GM23338 (cell line): Measurements from ENCODE around the gene FCHO2. TPM values are rescaled to one million over a fixed set of nuclear protein-coding genes. Genes with fewer than 3 reads are reported as not detected.

Source experiments
- ATAC-seq: fragments of 200-7000 bp; cut with Tn5 transposase; 3 replicates; pipeline ENCODE4 v1.9.1; 2020
- DNase-seq: peaks from one replicate; pipeline ENCODE4 v3.0.0-alpha.2; 2015; ENCODE audit warnings: low spot score
- H2AFZ ChIP-seq: fragments of 200-600 bp; sonication (generic); 2 replicates; pipeline ENCODE4 v1.8.0; 2016; ENCODE audit warnings: antibody characterized with exemption, mild to moderate bottlenecking, moderate library complexity
- H3F3A ChIP-seq: fragments of 200-600 bp; sonication (generic); replicated peaks from 2 replicates; pipeline ENCODE4 v1.8.0; 2017; ENCODE audit warnings: antibody characterized with exemption, mixed run types, low read depth
- H3K27ac ChIP-seq: fragments of 200-600 bp; sonication (generic); 2 replicates; pipeline ENCODE4 v1.6.1; 2016; ENCODE audit warnings: low read depth
- H3K27me3 ChIP-seq: fragments of 200-600 bp; sonication (generic); 2 replicates; pipeline ENCODE4 v1.8.0; 2016; ENCODE audit warnings: mild to moderate bottlenecking, mixed run types, moderate library complexity; ENCODE audit not compliant: insufficient read depth
- H3K36me3 ChIP-seq: fragments of 200-600 bp; sonication (generic); 2 replicates; pipeline ENCODE4 v1.8.0; 2016; ENCODE audit warnings: mild to moderate bottlenecking; ENCODE audit not compliant: insufficient read depth
- H3K4me1 ChIP-seq: fragments of 200-600 bp; sonication (generic); 2 replicates; pipeline ENCODE4 v1.8.0; 2016; ENCODE audit warnings: mild to moderate bottlenecking, moderate library complexity; ENCODE audit not compliant: insufficient read depth
- H3K4me2 ChIP-seq: fragments of 200-600 bp; sonication (generic); 2 replicates; pipeline ENCODE4 v1.7.1; 2017; ENCODE audit warnings: mixed run types
- H3K4me3 ChIP-seq: fragments of 200-600 bp; sonication (generic); 2 replicates; pipeline ENCODE4 v1.6.1; 2016; ENCODE audit warnings: mixed run types
- H3K79me2 ChIP-seq: fragments of 200-600 bp; sonication (generic); replicated peaks from 2 replicates; pipeline ENCODE4 v1.8.0; 2017; ENCODE audit warnings: mild to moderate bottlenecking; ENCODE audit not compliant: insufficient read depth
- H3K9me2 ChIP-seq: fragments of 200-600 bp; sonication (generic); 2 replicates; pipeline ENCODE4 v1.8.0; 2017; ENCODE audit not compliant: insufficient read depth
- H4K20me1 ChIP-seq: fragments of 200-600 bp; sonication (generic); replicated peaks from 2 replicates; pipeline ENCODE4 v1.8.0; 2017; ENCODE audit warnings: mild to moderate bottlenecking; ENCODE audit not compliant: insufficient read depth
- H3K27ac Mint-ChIP-seq: 2 replicates; pipeline ENCODE4 v1.8.0; 2020; ENCODE audit warnings: inconsistent platforms, mild to moderate bottlenecking, moderate library complexity, mixed read lengths
- H3K27me3 Mint-ChIP-seq: 3 replicates; pipeline ENCODE4 v1.8.0; 2022; ENCODE audit warnings: low read depth, mild to moderate bottlenecking, moderate library complexity, mixed read lengths, inconsistent platforms; ENCODE audit not compliant: insufficient read depth, poor library complexity
- H3K36me3 Mint-ChIP-seq: 3 replicates; pipeline ENCODE4 v1.8.0; 2021; ENCODE audit warnings: low read depth, mild to moderate bottlenecking, inconsistent platforms, moderate library complexity, mixed read lengths
- H3K4me1 Mint-ChIP-seq: 3 replicates; pipeline ENCODE4 v1.8.0; 2020; ENCODE audit warnings: mild to moderate bottlenecking, inconsistent platforms, mixed read lengths
- H3K4me3 Mint-ChIP-seq: 3 replicates; pipeline ENCODE4 v1.8.0; 2021; ENCODE audit warnings: moderate library complexity, mild to moderate bottlenecking, inconsistent platforms, mixed read lengths
- H3K9me3 Mint-ChIP-seq: 3 replicates; pipeline ENCODE4 v1.8.0; 2020; ENCODE audit warnings: moderate library complexity, mild to moderate bottlenecking, inconsistent platforms, mixed read lengths
- CREB1 ChIP-seq: fragments of 250-450 bp; sonication (Bioruptor Pico); IDR thresholded peaks from 2 replicates; pipeline ENCODE4 v1.5.0; 2020; ENCODE audit warnings: low read depth, mild to moderate bottlenecking, moderate library complexity
- EZH2 ChIP-seq: fragments of 200-600 bp; sonication (generic); IDR thresholded peaks from one replicate; pipeline ENCODE4 v1.8.0; 2017; ENCODE audit warnings: antibody characterized with exemption, mild to moderate bottlenecking, low read depth; ENCODE audit not compliant: unreplicated experiment
- EZH2phosphoT487 ChIP-seq: fragments of 200-600 bp; sonication (generic); IDR thresholded peaks from one replicate; pipeline ENCODE4 v1.8.1; 2018; ENCODE audit warnings: antibody characterized with exemption; ENCODE audit not compliant: unreplicated experiment
- JUNB ChIP-seq: IDR thresholded peaks from one replicate; pipeline ENCODE4 v1.6.1; 2016; ENCODE audit warnings: antibody characterized with exemption; ENCODE audit not compliant: unreplicated experiment
- NANOG ChIP-seq: IDR thresholded peaks from 2 replicates; pipeline ENCODE4 v1.6.1; 2016; ENCODE audit warnings: antibody characterized with exemption, borderline replicate concordance
- ZNF331 ChIP-seq: fragments of 250-450 bp; sonication (Bioruptor Pico); IDR thresholded peaks from 2 replicates; pipeline ENCODE4 v1.5.0; 2020; ENCODE audit warnings: low read depth, mild to moderate bottlenecking, moderate library complexity
- polyA plus RNA-seq: library from polyadenylated mRNA; unstranded; fragments of >200 nt; fragmentation: Nextera tagmentation; extraction: Ambion mirVana; gene quantifications from 2 replicates; pipeline ENCODE4 v1.2.1, GENCODE V29; 2016
- total RNA-seq: library from RNA; depleted of rRNA; stranded (reverse); fragments of >200 nt; shearing (Covaris generic); gene quantifications from 2 replicates; pipeline ENCODE4 v1.2.3, GENCODE V29; 2014
- TF ChIP-seq, protein P1 (sequence below), 2 experiments: fragments of 200-600 bp in 1 of 2; sonication (generic) in 1 of 2; conservative IDR thresholded peaks; 2 replicates each; pipeline versions ENCODE4 v1.5.1 to v1.6.1; 2016 to 2017; ENCODE audit warnings: antibody characterized with exemption in 2 of 2, low read depth in 2 of 2, mild to moderate bottlenecking in 2 of 2, moderate library complexity in 1 of 2
- TF ChIP-seq, protein P2 (sequence below): IDR thresholded peaks from one replicate; pipeline ENCODE4 v1.6.1; 2018; ENCODE audit warnings: antibody characterized with exemption; ENCODE audit not compliant: unreplicated experiment
- TF ChIP-seq, protein P3 (sequence below): IDR thresholded peaks from 2 replicates; pipeline ENCODE4 v1.6.1; 2016; ENCODE audit warnings: antibody characterized with exemption

The FCHO2 gene
- total and polyA plus RNA-seq, 2 experiments from 2014 or later, result 8.4 to 10.1 TPM

DNA sequence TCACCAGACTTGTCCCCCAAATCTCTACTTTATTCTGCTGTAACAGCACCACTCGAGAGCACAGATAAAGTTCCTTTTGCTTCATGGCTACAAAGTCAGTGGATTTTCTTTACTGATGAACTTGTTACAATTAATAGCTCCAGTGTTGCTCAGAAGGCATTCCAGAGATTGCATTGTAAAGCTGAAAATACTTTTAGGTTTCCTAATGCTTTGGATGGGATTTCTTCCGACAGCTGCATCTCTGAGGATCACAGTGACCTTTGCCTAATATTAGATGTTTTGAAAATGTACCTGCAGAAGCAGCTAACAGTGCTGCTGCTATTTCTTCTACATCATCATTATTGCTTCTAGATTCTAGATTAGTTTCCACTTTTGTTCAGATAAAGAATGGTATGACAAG is 105.8 kb downstream of the FCHO2 start:
- no peaks in the 10 kb centered on the region for H3K36me3 Mint-ChIP-seq
- Histone ChIP-seq H3F3A (no peaks in the 10 kb centered on the region), H3K9me2 (no peaks in the 10 kb centered on the region), H3K79me2 (no peaks in the 10 kb centered on the region), H3K27ac (no peak overlapping the region), H3K4me2 (no peak overlapping the region), H3K36me3 (no peaks in the 10 kb centered on the region), H3K4me3 (no peak overlapping the region), H2AFZ (no peak overlapping the region), H4K20me1 (no peaks in the 10 kb centered on the region), H3K4me1 (no peaks in the 10 kb centered on the region), H3K27me3 (no peaks in the 10 kb centered on the region)
- no peaks in the 10 kb centered on the region for H3K27me3 Mint-ChIP-seq
- no peaks in the 10 kb centered on the region for H3K9me3 Mint-ChIP-seq
- no peak overlapping the region for H3K27ac Mint-ChIP-seq
- H3K4me1 Mint-ChIP-seq, result no peaks in the 10 kb centered on the region
- no peak overlapping the region for H3K4me3 Mint-ChIP-seq
- TF ChIP-seq, protein P1, sequence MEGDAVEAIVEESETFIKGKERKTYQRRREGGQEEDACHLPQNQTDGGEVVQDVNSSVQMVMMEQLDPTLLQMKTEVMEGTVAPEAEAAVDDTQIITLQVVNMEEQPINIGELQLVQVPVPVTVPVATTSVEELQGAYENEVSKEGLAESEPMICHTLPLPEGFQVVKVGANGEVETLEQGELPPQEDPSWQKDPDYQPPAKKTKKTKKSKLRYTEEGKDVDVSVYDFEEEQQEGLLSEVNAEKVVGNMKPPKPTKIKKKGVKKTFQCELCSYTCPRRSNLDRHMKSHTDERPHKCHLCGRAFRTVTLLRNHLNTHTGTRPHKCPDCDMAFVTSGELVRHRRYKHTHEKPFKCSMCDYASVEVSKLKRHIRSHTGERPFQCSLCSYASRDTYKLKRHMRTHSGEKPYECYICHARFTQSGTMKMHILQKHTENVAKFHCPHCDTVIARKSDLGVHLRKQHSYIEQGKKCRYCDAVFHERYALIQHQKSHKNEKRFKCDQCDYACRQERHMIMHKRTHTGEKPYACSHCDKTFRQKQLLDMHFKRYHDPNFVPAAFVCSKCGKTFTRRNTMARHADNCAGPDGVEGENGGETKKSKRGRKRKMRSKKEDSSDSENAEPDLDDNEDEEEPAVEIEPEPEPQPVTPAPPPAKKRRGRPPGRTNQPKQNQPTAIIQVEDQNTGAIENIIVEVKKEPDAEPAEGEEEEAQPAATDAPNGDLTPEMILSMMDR (conservative IDR thresholded peaks at IDR 0.05; ENCODE audit: low read depth in 2 of 2), result no peak
- TF ChIP-seq NANOG (no peak), JUNB (no peak), CREB1 (CRISPR knock-in tag) (no peak), EZH2phosphoT487 (no peak), ZNF331 (CRISPR knock-in tag) (no peak)
- TF ChIP-seq, protein P2, sequence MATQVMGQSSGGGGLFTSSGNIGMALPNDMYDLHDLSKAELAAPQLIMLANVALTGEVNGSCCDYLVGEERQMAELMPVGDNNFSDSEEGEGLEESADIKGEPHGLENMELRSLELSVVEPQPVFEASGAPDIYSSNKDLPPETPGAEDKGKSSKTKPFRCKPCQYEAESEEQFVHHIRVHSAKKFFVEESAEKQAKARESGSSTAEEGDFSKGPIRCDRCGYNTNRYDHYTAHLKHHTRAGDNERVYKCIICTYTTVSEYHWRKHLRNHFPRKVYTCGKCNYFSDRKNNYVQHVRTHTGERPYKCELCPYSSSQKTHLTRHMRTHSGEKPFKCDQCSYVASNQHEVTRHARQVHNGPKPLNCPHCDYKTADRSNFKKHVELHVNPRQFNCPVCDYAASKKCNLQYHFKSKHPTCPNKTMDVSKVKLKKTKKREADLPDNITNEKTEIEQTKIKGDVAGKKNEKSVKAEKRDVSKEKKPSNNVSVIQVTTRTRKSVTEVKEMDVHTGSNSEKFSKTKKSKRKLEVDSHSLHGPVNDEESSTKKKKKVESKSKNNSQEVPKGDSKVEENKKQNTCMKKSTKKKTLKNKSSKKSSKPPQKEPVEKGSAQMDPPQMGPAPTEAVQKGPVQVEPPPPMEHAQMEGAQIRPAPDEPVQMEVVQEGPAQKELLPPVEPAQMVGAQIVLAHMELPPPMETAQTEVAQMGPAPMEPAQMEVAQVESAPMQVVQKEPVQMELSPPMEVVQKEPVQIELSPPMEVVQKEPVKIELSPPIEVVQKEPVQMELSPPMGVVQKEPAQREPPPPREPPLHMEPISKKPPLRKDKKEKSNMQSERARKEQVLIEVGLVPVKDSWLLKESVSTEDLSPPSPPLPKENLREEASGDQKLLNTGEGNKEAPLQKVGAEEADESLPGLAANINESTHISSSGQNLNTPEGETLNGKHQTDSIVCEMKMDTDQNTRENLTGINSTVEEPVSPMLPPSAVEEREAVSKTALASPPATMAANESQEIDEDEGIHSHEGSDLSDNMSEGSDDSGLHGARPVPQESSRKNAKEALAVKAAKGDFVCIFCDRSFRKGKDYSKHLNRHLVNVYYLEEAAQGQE, result no peak
- TF ChIP-seq, protein P3, sequence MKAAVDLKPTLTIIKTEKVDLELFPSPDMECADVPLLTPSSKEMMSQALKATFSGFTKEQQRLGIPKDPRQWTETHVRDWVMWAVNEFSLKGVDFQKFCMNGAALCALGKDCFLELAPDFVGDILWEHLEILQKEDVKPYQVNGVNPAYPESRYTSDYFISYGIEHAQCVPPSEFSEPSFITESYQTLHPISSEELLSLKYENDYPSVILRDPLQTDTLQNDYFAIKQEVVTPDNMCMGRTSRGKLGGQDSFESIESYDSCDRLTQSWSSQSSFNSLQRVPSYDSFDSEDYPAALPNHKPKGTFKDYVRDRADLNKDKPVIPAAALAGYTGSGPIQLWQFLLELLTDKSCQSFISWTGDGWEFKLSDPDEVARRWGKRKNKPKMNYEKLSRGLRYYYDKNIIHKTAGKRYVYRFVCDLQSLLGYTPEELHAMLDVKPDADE, result no peak
- DNase-seq (no peak), ATAC-seq (no peak)

DNA sequence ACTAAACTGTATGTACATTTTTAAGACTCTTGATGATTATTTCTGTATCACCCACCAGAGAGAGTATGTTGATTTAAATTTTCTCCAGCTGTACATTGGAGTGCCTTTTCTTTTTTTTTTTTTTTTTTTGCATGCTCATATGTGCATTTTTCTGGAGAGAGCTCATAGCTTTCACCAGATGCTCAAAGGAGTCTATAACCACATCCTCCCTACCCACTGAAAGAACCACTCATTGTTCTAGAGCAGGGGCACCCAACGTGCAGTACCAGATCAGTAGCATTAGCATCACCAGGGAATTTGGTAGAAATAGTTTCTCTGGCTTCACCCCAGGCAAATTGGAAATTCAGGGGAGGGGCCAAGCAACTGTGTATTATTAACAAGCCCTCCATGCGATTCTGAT is 110.6 kb downstream of the FCHO2 start:
- H3K27me3 Mint-ChIP-seq, result no peaks in the 10 kb centered on the region
- Histone ChIP-seq H4K20me1 (no peaks in the 10 kb centered on the region), H2AFZ (no peak overlapping the region), H3K36me3 (no peaks in the 10 kb centered on the region), H3K9me2 (no peaks in the 10 kb centered on the region), H3K4me2 (no peak overlapping the region), H3K27me3 (no peaks in the 10 kb centered on the region), H3K79me2 (no peaks in the 10 kb centered on the region), H3K27ac (no peak overlapping the region), H3K4me1 (no peaks in the 10 kb centered on the region), H3F3A (no peaks in the 10 kb centered on the region), H3K4me3 (no peak overlapping the region)
- no peak for ATAC-seq
- H3K27ac Mint-ChIP-seq, result no peak overlapping the region
- no peak overlapping the region for H3K4me3 Mint-ChIP-seq
- peaks cover 13% of the 10 kb centered on the region for H3K36me3 Mint-ChIP-seq
- DNase-seq, result no peak
- peaks cover 3% of the 10 kb centered on the region; the same call in 2 of the 3 replicates for H3K9me3 Mint-ChIP-seq
- no peaks in the 10 kb centered on the region for H3K4me1 Mint-ChIP-seq
- TF ChIP-seq ZNF331 (CRISPR knock-in tag), result no peak
- TF ChIP-seq, protein P2, result no peak
- no peak for TF ChIP-seq EZH2
- TF ChIP-seq, protein P3, result no peak
